Activated CD8-positive, alpha-beta memory T cell treated with anti-CD3 and anti-CD28 coated beads, Interleukin-2, amount 50 U/mL, for 24 hours (primary cell): ENCODE results near the gene CHPF2.
A peak's percentile ranks its signal among the peaks of the same experiment; 100 is the strongest.

Experiments used
- DNase-seq: peaks from one replicate; pipeline ENCODE4 v3.0.0-alpha.2; 2020; ENCODE audit errors: extremely low read depth

Gene CHPF2

DNA sequence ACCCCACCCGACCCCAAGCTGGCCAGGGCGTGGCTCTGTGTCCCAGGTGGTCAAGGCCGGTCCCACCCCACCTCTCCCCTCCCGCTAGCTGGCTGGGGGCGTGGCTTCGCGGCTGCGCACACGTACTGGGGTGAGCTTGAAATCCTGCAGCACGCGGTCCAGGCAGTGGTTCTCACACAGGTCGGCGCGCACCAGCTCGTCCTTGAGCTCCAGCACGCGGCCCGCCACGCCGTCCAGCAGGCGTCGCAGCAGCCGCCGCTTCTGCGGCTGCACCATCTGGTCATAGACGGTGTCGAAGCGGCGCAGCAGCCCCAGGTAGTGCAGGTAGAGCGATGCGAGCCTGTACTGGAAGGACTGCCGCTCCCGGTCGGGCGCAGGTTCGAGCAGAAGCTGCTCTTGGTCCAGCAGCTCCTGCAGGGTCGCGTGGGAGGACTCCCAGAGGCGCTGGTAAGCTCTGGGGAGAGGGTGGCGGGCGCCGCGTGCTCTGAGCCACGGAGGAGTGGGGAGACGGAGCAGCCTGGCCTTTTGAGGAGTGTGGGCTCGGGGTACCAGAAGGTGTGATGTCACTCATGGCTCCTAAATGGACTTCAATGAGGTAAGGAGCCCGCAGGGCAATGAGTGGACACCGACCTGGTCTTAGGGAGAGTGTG lies 27.8 kb upstream of the CHPF2 start:
- no peak for DNase-seq

DNA sequence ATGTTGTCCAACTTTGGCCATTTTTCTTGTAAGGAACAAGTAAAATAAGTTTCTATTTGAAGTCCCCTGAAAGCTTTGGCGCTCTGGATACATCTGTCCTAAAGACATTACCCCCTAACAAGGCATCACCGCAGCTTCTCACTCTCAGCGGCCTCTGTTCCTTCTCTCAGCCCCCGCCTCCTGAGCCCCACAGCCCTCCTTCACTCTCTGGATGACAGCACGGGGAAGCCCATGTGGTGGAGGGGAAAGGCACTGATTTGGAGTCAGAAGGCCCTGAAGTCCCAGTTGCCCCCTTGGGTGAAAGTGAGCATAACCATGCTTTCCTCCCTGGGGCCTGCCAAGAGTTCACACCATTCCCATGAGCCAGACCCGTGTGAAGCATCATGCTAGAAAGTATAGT lies 26.6 kb upstream of the CHPF2 start:
- DNase-seq = no peak

DNA sequence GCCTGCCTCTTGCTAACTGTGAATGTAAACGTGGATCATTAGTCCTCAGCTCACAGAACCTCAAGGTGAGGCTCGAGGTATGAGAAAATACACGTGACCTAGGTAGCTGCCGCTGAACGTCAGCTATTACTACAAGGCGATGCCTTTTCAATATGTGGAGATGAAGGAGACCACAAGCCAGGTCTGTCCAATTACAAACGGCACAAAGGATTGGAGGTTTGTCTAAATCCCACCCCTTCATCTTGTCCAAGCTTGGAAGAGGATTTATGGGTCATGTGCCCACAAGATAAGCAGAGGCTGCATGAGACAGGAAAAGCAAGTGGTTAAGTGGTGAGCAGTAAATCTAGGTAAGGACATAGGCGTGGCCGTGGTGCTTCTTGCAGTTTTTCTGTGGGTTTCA lies 25.4 kb upstream of the CHPF2 start:
- no peak for DNase-seq

DNA sequence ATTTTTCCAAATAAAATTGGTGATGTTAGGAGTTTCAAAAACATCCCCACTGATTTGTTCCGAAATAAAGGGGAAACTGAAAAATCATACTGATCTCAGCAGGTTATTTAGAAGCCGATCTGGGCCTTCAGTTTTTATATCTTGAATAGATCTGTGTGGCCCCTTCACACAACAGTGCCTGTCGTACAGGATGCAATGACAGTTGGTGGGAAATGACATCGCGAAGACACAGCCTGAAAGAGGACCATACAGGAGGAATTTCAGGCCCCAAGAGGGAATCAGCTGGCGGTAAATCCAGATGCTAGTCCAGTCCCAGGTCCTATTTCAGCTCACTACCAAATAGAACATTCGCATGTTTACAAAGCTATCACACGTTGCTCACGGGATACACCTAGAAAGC lies 25.0 kb upstream of the CHPF2 start:
- DNase-seq = no peak

DNA sequence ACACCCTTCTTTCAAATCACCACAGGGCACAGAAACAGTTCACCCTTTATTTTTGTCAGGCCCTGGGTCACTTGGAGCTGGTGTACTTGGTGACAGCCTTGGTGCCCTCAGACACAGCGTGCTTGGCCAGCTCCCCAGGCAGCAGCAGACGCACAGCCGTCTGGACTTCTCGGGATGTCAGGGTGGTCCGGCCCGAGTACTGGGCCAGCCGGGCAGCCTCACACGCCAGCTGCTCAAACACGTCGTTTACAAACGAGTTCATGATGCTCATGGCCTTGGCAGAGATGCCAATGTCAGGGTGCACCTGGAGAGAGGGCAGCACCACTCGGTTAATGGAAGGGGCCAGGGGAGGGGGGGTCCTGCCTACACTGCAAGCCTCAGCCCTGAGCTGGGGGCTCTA lies 24.5 kb upstream of the CHPF2 start:
- no peak for DNase-seq

DNA sequence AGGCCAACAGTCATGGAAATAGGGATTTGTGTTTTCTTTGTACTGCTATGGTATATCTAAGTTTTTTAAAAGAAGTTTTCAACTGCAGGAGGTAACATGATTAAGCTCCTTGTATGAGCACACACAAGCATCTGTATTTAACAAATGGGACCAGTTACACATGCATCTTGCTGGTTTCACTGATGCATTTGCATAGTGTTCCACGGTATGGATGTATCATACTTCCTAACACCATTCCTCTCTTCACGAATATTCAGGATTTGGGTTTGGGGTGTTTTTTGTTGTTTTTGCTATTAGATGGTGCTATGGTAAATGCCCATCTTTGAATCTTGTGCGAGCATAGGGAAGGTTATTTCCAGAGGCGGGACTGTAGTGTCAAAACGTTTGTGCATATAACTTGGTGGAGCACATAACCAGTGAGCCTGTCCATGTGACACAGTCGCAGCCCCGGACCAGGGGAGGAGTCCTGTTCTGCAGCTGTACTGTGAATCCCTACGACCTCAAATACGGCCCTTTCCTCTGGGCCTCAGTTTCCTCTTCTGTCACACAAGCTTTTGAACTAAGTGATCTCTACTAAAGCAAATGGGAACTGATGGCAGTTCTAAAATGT lies 23.9 kb upstream of the CHPF2 start:
- DNase-seq = no peak

DNA sequence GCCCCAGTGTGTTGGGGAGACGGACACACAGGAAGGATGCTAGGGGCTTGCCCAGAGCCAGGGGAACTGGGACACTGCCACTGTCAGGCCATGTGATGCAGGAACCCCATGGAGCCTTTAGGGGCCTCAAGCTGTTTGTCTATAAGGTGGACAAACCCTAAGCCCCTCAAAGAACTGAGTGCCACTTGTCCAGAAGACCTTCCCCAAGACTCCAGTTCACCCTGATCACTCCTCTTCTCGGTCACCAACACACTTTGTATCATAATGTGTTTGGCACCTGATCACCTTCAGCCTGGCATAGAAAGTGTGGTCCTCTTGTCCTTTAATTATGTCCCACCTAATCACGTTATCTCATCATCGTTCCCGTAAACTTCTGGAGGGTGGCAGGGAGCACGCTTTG lies 22.7 kb upstream of the CHPF2 start:
- no peak for DNase-seq

DNA sequence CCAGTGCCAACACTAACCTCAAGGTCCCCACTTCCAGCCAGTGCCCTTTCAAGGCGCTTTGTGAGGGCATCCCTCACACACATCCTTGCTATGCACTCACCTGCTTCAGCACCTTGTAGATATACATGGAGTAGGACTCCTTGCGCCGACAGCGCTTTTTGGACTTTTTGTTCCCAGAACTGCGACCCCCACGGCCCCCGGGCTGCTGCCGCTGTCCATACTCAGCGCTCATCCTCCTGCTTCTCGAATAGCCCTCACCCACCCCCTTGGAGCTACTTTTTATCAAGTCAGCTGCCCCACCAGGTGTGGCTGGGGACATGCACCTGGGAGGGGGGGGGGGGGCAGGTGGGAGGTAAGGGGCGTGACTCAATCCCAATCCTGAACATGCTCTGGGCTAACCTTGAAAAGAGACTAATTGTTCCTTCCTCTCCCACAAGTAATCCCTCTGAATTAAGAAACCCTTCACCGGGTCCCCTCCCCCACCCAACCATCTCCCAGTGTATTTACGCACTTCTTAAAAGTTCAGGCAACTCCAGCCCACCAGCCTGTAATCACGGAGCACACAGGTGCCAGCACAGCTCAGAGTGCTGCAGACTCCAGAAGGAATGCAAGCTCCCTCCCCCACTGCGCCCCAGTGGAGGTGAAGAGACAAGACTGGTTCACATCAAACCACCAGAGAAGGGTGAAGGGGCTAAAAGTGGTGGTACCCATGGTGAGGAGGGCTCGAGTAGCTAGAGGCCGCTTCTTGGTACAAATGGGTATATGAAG lies 22.0 kb upstream of the CHPF2 start, which contains the start of gene H2BK1:
TSS of gene H2BK1 (minus strand) at position 402 of the 768 bp plus-strand sequence. CDS start at position 232, 170 bp downstream.
- DNase-seq = no peak

DNA sequence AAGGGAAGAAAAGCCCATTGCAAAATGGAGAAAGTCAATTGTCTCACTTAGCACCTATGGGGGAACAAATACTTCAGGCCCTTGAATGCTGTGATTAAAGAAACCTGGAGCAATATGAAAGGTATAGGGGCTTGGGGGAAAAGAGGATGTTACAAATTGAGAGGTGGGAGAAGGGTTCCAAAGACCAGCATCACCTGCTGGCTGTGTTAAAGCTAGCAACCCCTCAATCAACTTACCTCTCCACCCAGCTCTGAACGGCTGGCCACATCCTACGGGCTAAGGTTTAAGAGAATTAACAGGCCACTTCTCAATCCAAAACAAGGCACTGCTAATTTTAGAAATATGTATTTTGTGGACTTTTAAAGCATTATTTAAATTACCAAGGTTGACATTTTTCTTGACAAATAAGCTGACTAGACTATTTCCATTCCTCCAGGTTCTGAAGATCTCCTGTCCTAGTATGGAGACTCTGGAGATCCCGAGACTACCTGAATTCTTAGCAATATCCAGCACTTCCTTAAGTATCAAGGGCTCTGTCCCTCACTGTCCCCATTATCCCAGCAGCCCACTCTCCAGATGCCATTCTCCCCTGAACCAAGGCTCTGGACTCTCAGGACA lies 21.0 kb upstream of the CHPF2 start:
- no peak for DNase-seq

DNA sequence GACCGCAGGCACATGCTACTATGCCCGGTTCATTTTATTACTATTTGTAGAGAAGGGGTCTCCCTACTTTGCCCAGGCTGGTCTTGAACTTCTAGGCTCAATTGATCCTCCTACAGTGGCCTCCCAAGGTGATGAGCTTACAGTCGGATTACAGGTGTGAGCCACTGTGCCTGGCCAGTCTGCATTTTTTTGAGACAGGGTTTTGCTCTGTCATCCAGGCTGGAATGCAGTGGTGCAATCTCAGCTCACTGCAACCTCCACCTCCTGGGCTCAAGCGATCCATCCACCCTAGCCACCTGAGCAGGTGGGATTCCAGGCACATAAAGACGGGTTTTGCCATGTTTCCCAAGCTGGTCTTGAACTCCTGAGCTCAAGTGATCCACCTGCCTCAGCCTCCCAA lies 19.7 kb upstream of the CHPF2 start:
- DNase-seq = no peak

DNA sequence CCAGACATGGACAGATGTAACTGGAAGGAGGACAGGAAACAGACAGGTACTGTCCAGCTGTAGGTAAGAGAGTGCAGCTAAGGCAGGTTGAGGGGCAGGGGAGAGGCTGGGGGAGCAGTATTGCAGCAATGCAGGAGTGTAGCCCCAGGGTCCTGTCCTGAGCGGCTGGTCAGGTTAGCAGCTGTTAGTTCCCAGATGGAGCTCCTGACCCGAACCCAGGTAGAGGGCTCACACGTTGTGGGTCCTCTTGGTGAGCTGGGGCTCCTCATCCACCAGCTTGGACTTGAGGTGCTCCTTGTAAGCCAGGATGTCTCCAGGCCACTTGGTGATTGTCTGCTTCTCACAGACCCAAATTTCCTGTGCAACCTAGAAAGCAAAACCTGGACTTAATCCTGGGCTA lies 18.5 kb upstream of the CHPF2 start:
- no peak for DNase-seq

DNA sequence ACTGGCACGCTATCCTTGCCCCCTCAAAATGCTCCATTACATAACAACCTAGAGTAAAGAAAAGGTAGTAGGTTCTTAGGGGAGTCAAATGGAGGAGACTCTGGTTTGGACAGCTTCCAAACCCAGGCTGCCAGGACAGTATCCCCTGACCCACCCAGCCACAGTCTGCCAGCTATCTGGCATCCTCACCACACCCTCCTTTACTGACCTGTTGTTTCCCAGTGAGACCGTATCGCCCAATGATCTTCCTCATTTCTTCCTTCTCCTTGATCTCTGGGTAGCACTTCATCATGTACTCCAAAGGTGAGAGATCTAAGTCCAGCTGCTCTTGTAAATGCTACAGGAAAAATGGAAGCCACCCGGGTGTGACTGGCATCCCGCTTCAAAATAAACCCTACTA lies 16.9 kb upstream of the CHPF2 start:
- DNase-seq = no peak

DNA sequence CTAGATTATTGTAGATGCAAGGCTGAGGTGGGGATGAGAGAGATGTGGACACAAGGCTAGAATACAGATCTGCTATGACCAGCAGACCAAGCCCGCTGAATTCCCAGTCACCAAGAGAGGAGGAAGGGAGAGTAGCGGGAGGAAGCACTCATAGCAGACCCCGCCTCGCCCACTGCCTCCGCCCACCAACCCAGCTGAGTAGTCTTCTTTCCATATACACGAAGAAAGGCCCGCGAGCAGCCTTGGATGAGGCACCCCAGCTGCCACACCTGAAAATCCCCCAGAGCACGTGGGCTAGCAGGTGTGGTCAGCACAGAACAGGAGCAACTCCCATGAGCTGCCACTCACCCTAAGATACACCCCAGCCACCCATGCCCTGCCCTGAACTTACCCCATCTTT lies 14.1 kb upstream of the CHPF2 start:
- DNase-seq = no peak

DNA sequence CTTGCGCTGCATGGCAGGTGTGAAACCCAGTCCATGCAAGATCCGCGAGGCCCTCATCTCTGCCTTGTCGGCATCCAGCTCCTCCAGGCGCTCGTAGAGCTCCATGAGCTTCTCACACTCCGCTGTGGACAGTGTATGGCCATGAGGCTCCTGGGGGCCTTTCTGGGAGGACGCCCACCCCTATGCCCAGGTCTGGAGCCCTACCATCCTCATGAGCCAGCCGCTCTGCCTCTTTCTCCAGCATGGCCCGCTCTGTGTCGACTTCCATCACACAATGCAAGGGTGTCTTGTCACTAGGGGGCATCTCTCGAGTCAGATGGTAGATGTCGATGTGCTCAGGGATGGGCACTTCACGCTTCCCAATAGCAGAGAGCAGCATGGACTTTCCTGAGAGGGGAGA lies 8.6 kb upstream of the CHPF2 start:
- DNase-seq = no peak

DNA sequence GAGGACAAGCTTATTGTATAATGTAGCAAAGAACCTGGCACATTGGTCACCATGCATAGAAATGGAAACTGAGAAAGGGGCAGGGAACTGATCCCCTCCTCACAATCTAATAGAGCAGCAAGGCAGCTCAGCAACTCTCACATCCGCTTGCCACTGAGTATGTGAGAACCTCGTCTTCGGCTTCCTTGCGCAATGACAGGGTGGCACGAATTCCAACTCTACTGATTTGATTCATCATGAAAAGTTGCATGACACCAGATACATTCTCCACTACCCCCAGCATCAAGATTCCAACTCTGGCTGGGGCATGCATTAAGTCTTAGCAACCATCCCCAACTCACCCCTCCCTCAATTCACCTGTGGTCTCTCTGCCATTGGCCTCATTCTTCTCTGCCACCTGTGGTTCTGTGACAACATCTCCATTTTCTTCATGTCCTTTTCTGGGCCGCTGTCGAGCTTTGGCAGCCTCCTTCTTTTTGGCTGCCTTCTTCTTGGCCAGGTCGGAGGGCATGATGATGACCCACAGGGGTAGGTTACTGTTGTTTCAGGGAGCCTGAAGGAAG lies 6.3 kb upstream of the CHPF2 start:
- no peak for DNase-seq

DNA sequence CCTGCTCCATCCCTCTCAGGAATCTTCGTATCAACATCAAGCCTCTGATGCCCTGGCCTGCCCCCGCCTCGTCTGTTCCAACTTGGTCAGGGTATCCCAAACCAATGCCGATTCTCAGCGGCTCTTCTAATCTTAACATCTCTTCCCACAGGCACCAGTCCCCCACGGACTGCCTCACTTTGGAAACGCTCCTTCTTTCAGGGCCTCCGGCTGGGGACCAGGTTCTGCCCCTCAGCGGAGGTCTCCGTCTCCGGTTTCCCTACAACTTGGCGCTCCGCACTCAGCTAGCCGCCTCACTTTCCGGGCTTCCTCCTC lies 5.8 kb upstream of the CHPF2 start:
- no peak for DNase-seq

DNA sequence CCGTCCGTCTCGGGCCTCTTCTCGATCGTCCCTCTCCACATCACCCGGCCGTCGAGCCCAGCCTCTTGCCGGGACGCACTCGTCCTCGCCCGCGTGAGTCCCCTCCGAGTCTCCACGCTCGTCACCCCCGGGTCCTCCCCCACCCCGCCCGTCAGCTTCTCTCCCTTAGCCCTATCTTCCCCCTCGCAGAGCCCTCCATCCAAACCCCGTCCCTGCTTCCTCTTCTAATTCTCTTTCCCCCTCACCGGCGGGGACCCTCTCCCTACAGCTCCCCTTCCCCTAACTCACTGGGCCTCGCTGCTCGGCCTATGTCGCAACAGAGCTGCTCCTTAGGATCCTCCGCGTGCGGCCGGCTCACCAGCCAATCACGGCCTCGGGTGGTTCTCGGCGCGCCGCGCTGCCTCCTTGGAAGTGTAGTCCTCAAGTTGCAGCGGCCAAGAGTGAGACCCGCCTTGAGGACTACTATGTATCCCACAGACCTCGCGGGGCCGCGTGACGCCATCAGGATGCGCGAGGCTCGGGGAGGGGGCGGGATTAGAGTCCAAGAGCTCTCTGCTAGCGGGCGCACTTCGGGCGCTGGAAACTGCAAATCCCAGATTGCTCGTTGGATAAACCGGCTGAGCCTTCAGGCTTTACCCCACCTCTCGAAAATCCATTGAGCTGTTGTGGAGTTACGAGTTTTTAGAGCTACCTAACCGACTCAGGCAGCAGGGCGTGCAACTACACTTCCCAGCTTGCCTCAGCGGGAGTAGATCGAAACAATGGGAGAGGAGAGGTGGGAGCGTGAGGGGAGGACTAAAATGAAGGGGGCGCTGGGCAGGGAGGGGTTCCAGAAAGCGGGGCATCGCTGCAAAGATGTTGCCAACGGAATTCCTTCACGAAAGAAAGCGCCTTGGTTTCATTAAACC lies 5.2 kb upstream of the CHPF2 start, which contains the start of gene ABCF2:
TSS of gene ABCF2 (minus strand) at position 331 of the 908 bp plus-strand sequence. CDS start 747 bp downstream, outside the sequence.
- DNase-seq = peak; percentile 100

DNA sequence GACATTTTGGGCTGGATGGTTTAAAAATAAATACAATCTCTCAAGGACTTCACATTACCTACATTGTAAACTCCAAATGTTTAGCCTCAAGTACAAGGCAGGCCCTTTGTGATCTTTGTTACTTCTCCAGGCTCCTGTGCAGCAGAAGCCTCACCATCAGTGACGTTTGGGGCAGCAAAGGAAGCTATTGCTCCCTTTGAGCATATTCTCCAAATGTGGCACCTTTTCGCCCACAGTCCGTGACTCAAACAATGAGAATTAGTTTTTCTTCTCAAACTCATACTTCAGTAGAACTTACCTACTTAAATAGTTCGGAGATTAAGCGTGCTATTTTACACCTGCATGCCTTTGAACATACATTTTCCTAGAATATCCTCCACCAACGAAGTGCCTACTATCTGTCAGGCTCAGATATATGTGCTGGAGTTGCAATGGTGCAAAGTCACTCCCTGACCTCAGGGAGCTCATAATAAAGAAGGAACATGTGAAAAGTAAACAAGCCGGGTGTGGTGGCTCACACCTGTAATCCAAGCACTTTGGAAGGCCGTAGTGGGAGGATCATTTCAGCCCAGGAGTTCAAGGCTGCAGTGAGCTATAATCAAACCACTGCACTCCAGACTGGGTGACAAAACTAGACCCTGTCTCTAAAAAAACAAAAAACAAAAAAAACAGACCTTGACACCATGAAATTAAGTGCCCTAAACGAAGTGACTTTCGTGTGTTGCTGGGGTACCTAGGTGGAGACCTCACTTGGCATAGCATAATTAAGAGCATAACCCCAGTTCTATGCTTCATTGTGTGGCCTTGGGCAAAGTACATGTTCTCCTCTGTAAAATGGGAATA lies 4.0 kb upstream of the CHPF2 start:
- DNase-seq = no peak

DNA sequence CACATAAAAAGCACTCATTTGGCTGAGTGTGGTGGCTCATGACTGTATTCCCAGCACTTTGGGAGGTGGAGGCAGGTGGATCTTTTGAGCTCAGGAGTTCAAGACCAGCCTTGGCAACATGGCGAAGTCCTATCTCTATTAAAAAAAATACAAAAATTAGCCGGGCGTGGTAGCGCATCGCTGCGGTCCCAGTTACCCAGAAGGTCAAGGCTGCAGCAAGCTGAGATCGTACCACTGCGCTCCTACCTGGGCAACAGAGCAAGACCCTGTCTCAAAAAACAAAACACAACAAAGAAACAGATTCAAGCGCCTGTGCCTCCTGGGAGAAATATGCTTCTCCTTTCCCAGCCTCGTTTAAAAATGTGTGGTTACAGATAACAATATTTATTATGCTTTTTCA lies 3.0 kb upstream of the CHPF2 start:
- DNase-seq = no peak

DNA sequence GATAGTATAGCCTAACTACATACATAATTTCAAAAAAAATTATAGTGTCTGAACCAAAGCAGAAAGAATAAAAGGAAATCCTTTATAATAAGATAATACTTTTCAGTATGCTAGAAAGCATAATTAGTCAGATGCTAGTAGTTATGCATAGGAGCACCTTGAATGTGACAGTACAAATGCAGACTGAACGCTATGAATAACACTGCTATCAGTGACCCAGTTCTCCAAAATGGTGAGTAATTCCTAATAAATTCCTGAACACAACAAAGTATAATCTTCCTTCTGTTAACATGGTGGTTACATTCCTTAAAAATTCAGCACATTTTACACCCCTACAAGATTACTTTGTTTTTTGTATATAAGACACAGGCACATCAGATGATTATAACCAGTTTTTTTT lies 1.2 kb upstream of the CHPF2 start:
- no peak for DNase-seq
